Adipose tissue (tissue), 3 donors: ENCODE measurements around the gene MZT2A. TPM values are rescaled to one million over a fixed set of nuclear protein-coding genes. Genes with fewer than 3 reads are reported as not detected.
"Not testable (repeated sequence)": the region's sequence is repeated elsewhere in the genome, so short reads cannot be mapped to it uniquely, and the experiment has no call there.

Experiments
- H3K27ac ChIP-seq: one replicate; pipeline ENCODE4 v1.5.1; 2013; ENCODE audit warnings: low read depth, low read length
- WGBS, 3 donors: extraction: QIAGEN DNeasy Blood & Tissue Kit; methylation state at CpG; one replicate each; pipeline ENCODE4 v1.1.7; 2013; 5-methylcytosine and 5-hydroxymethylcytosine counted together
- polyA plus RNA-seq, 3 donors: library from polyadenylated mRNA; stranded (reverse); fragments of 200-250 nt; gene quantifications; one replicate each; pipeline ENCODE4 v1.2.3, GENCODE V29; 2013
- donor health status: healthy with polysubstance abuse.
- donor health status: Bipolar disorder and iron deficiency.
- donor health status: healthy.

MZT2A gene
- polyA plus RNA-seq, 3 donors: 54.8 to 114 (median 62.7) TPM

- not testable (repeated sequence) for H3K27ac ChIP-seq
- WGBS, 3 donors: 44 to 69% (median 50%) methylated on average over 1 of the region's 1 CpG
Measured at GRCh38 chr2:131477227-131477626, 15.0 kb downstream of the MZT2A start.

- 97 to 99% (median 98%) methylated on average over 20 to 25 of the region's 25 CpGs for WGBS, 3 donors
- not testable (repeated sequence) for H3K27ac ChIP-seq
Measured at GRCh38 chr2:131476363-131476762, 15.8 kb downstream of the MZT2A start.

GRCh38 chr2:131475831-131476230 lies 16.4 kb downstream of the MZT2A start, which contains the start of gene TUBA3D:
TUBA3D (plus strand) TSS chr2:131476119; CDS start chr2:131476200, 81 bp downstream.
- WGBS, 3 donors: 91 to 96% (median 92%) methylated on average over 24 to 27 of the region's 27 CpGs

GRCh38 chr2:131473266-131473665 lies 18.9 kb downstream of the MZT2A start:
- whole genome bisulfite sequencing, 3 donors: 88 to 100% (median 100%) methylated on average over 2 of the region's 2 CpGs
- H3K27ac ChIP-seq: not testable (repeated sequence)

More at GRCh38 chr2:131475831-131476230, 16.4 kb downstream of the MZT2A start, which contains the start of gene TUBA3D:
- no peak within 1 kb of the TSS for H3K27ac ChIP-seq

- 77 to 84% (median 81%) methylated on average over 5 of the region's 8 CpGs for whole genome bisulfite sequencing, 3 donors
- H3K27ac ChIP-seq: not testable (repeated sequence)
Measured at GRCh38 chr2:131471624-131472023, 20.6 kb downstream of the MZT2A start.

- not testable (repeated sequence) for H3K27ac ChIP-seq
- 98 to 100% (median 100%) methylated on average over 1 to 3 of the region's 3 CpGs for WGBS, 3 donors
Measured at GRCh38 chr2:131470944-131471343, 21.3 kb downstream of the MZT2A start.

GRCh38 chr2:131467722-131468121 lies 24.5 kb downstream of the MZT2A start:
- H3K27ac ChIP-seq: not testable (repeated sequence)
- WGBS, 3 donors: 79 to 87% (median 85%) methylated on average over 10 of the region's 10 CpGs

GRCh38 chr2:131454914-131455313 lies 37.3 kb downstream of the MZT2A start:
- 45 to 73% (median 50%) methylated on average over 1 to 2 of the region's 2 CpGs for WGBS, 3 donors

GRCh38 chr2:131451265-131451949 lies 40.8 kb downstream of the MZT2A start:
- 61 to 70% (median 69%) methylated on average over 7 of the region's 10 CpGs for WGBS, 3 donors
- H3K27ac ChIP-seq: not testable (repeated sequence)

More at GRCh38 chr2:131454914-131455313, 37.3 kb downstream of the MZT2A start:
- H3K27ac ChIP-seq: not testable (repeated sequence)

- 79 to 86% (median 81%) methylated on average over 3 to 9 of the region's 9 CpGs for WGBS, 3 donors
- not testable (repeated sequence) for H3K27ac ChIP-seq
Measured at GRCh38 chr2:131447981-131448380, 44.2 kb downstream of the MZT2A start.

GRCh38 chr2:131445896-131446295 lies 46.3 kb downstream of the MZT2A start:
- no peak overlapping the region for H3K27ac ChIP-seq
- 81 to 97% (median 95%) methylated on average over 11 to 19 of the region's 19 CpGs for WGBS, 3 donors

GRCh38 chr2:131445515-131445797 lies 46.7 kb downstream of the MZT2A start:
- not testable (repeated sequence) for H3K27ac ChIP-seq
- 97 to 98% (median 97%) methylated on average over 12 to 20 of the region's 21 CpGs for WGBS, 3 donors

- H3K27ac ChIP-seq: not testable (repeated sequence)
- 82 to 92% (median 89%) methylated on average over 42 to 88 of the region's 90 CpGs for WGBS, 3 donors
Measured at GRCh38 chr2:131444736-131445514, 47.3 kb downstream of the MZT2A start.

- H3K27ac ChIP-seq: not testable (repeated sequence)
- WGBS, 3 donors: 61 to 76% (median 76%) methylated on average over 7 of the region's 7 CpGs
Measured at GRCh38 chr2:131440742-131441468, 51.3 kb downstream of the MZT2A start.

Other genes with a start within 250 kb of the MZT2A start
- under 1 TPM in 2 of 3 donors, not detected in 1; 0.03 to 0.22 TPM for gene RAB6D, start 128.2 kb downstream of the MZT2A start, polyA plus RNA-seq
- under 1 TPM in 2 of 3 donors, not detected in 1; 0.28 to 0.33 TPM for gene TUBA3D, start 16.3 kb downstream of the MZT2A start, polyA plus RNA-seq
- gene CCDC74A, start 35.5 kb upstream of the MZT2A start, polyA plus RNA-seq: 1 to 10 TPM; 1.0 to 1.8 (median 1.7) TPM